Mesenchymal stem cell (in vitro differentiated cells and primary cell): ENCODE results near the gene TMEM129.
A peak's percentile ranks its signal among the peaks of the same experiment; 100 is the strongest.

Source experiments
- DNase-seq: peaks from one replicate; pipeline ENCODE4 v3.0.0-alpha.2; 2013
- H2AFZ ChIP-seq: one replicate; pipeline ENCODE4 v1.6.1; 2013; ENCODE audit warnings: low read depth, mild to moderate bottlenecking, control low read depth, inconsistent platforms, low read length, moderate library complexity
- H2AK5ac ChIP-seq: 2 replicates; pipeline ENCODE4 v1.6.1; 2013; ENCODE audit warnings: low read length, moderate library complexity, mild to moderate bottlenecking, inconsistent platforms; ENCODE audit not compliant: severe bottlenecking
- H2BK120ac ChIP-seq: one replicate; pipeline ENCODE4 v1.6.1; 2013; ENCODE audit warnings: low read depth, mild to moderate bottlenecking, inconsistent platforms, low read length, moderate library complexity
- H2BK12ac ChIP-seq, 2 experiments: one replicate each; pipeline ENCODE4 v1.6.1; 2013; ENCODE audit warnings: inconsistent platforms in 2 of 2, low read length in 2 of 2, mild to moderate bottlenecking in 2 of 2, moderate library complexity in 2 of 2, control low read depth in 1 of 2
- H2BK15ac ChIP-seq: one replicate; pipeline ENCODE4 v1.6.1; 2013; ENCODE audit warnings: mild to moderate bottlenecking, low read depth, inconsistent platforms; ENCODE audit not compliant: poor library complexity, severe bottlenecking
- H2BK5ac ChIP-seq: 2 replicates; pipeline ENCODE4 v1.6.1; 2013; ENCODE audit warnings: low read depth, mild to moderate bottlenecking, low read length, control low read depth, inconsistent platforms; ENCODE audit not compliant: poor library complexity, severe bottlenecking
- H3K14ac ChIP-seq, 2 experiments: one replicate each; pipeline ENCODE4 v1.6.1; 2013; ENCODE audit warnings: inconsistent platforms in 2 of 2, low read length in 2 of 2, control low read depth in 1 of 2, mild to moderate bottlenecking in 1 of 2, moderate library complexity in 1 of 2
- H3K18ac ChIP-seq, 2 experiments: one replicate each; pipeline ENCODE4 v1.6.1; 2013; ENCODE audit warnings: inconsistent platforms in 2 of 2, low read length in 2 of 2, control low read depth in 1 of 2, low read depth in 1 of 2, mild to moderate bottlenecking in 1 of 2
- H3K23ac ChIP-seq, 2 experiments: one replicate each; pipeline ENCODE4 v1.6.1; 2013; ENCODE audit warnings: inconsistent platforms in 2 of 2, low read length in 2 of 2, mild to moderate bottlenecking in 2 of 2, moderate library complexity in 2 of 2, control low read depth in 1 of 2
- H3K27ac ChIP-seq: 2 replicates; pipeline ENCODE4 v1.5.1; 2013; ENCODE audit warnings: mild to moderate bottlenecking, moderate library complexity, low read length, control low read depth, inconsistent platforms; ENCODE audit not compliant: poor library complexity, severe bottlenecking
- H3K27me3 ChIP-seq, 2 experiments: 2 replicates each; pipeline versions ENCODE4 v1.6.1 to v1.7.0; 2013; ENCODE audit warnings: low read length in 2 of 2, mild to moderate bottlenecking in 2 of 2, moderate library complexity in 2 of 2, control low read depth in 1 of 2, inconsistent platforms in 1 of 2; ENCODE audit not compliant: control insufficient read depth in 1 of 2, insufficient read depth in 1 of 2
- H3K36me3 ChIP-seq, 2 experiments: 2 replicates each; pipeline versions ENCODE4 v1.6.1 to v1.7.0; 2013; ENCODE audit warnings: low read length in 2 of 2, control low read depth in 1 of 2, inconsistent platforms in 1 of 2, low read depth in 1 of 2, mild to moderate bottlenecking in 1 of 2; ENCODE audit not compliant: insufficient read depth in 2 of 2, control insufficient read depth in 1 of 2
- H3K4ac ChIP-seq, 2 experiments: one replicate each; pipeline ENCODE4 v1.6.1; 2013; ENCODE audit warnings: inconsistent platforms in 2 of 2, low read length in 2 of 2, mild to moderate bottlenecking in 2 of 2, moderate library complexity in 2 of 2, control low read depth in 1 of 2, low read depth in 1 of 2
- H3K4me1 ChIP-seq: 2 replicates; pipeline ENCODE4 v1.6.1; 2013; ENCODE audit warnings: low read depth, low read length, control low read depth; ENCODE audit not compliant: control insufficient read depth, insufficient read depth
- H3K4me2 ChIP-seq: 2 replicates; pipeline ENCODE4 v1.6.1; 2013; ENCODE audit warnings: low read length, mild to moderate bottlenecking, inconsistent platforms; ENCODE audit not compliant: poor library complexity, severe bottlenecking
- H3K4me3 ChIP-seq, 2 experiments: 2 replicates each; pipeline versions ENCODE4 v1.5.1 to v1.7.0; 2013; ENCODE audit warnings: low read length in 2 of 2, mild to moderate bottlenecking in 2 of 2, control low read depth in 1 of 2, low read depth in 1 of 2; ENCODE audit not compliant: insufficient read depth in 1 of 2
- H3K79me1 ChIP-seq: replicated peaks from 2 replicates; pipeline ENCODE4 v1.6.1; 2013; ENCODE audit warnings: mild to moderate bottlenecking, control low read depth, low read length, inconsistent platforms; ENCODE audit not compliant: poor library complexity, severe bottlenecking
- H3K9ac ChIP-seq: 2 replicates; pipeline ENCODE4 v1.7.0; 2013; ENCODE audit warnings: mild to moderate bottlenecking, low read length, moderate library complexity
- H3K9me3 ChIP-seq: 2 replicates; pipeline ENCODE4 v1.7.0; 2013; ENCODE audit warnings: mild to moderate bottlenecking, low read length; ENCODE audit not compliant: control insufficient read depth
- H4K8ac ChIP-seq: one replicate; pipeline ENCODE4 v1.6.1; 2013; ENCODE audit warnings: inconsistent platforms, mild to moderate bottlenecking, low read length, moderate library complexity
- H4K91ac ChIP-seq: one replicate; pipeline ENCODE4 v1.6.1; 2013; ENCODE audit warnings: mild to moderate bottlenecking, low read length, inconsistent platforms
- WGBS: methylation state at CpG from one replicate; pipeline ENCODE4 v1.1.7; 2013; ENCODE audit warnings: mixed read lengths; 5-methylcytosine and 5-hydroxymethylcytosine counted together

The TMEM129 gene

GRCh38 chr4:1684506-1685234, 36.5 kb downstream of the TMEM129 start:
- peak overlapping the region; percentile 44 for H2BK15ac ChIP-seq
- H3K27me3 ChIP-seq: no peaks in the 10 kb centered on the region
- peak overlapping the region; percentile 14 to 99 for H3K4ac ChIP-seq
- no peak overlapping the region for H3K27ac ChIP-seq
- no peak for DNase-seq
- peak overlapping the region; percentile 43 for H2AFZ ChIP-seq
- peak overlapping the region in 1 of 2 experiments; percentile 13 for H3K14ac ChIP-seq
- H3K18ac ChIP-seq: peak overlapping the region; percentile 85 to 96
- no peak overlapping the region for H3K23ac ChIP-seq
- peaks cover 27% of the 10 kb centered on the region for H3K4me1 ChIP-seq
- peak overlapping the region; percentile 53 for H3K4me2 ChIP-seq
- H3K79me1 ChIP-seq: peaks cover 3% of the 10 kb centered on the region
- H4K91ac ChIP-seq: peak overlapping the region; percentile 97
- peak overlapping the region; percentile 100 for H4K8ac ChIP-seq
- no peaks in the 10 kb centered on the region for H3K9me3 ChIP-seq
- H2BK120ac ChIP-seq: no peak overlapping the region
- peaks cover 0 to 3% of the 10 kb centered on the region in 2 experiments for H3K36me3 ChIP-seq
- peak overlapping the region; percentile 77 for H3K9ac ChIP-seq
- peak overlapping the region; percentile 49 for H2AK5ac ChIP-seq
- 43% methylated on average over 62 of the region's 66 CpGs for WGBS
- H2BK5ac ChIP-seq: no peak overlapping the region
- peak overlapping the region; percentile 73 to 79 for H3K4me3 ChIP-seq
- peak overlapping the region in 1 of 2 experiments; percentile 79 for H2BK12ac ChIP-seq

GRCh38 chr4:1683736-1684505, 37.2 kb downstream of the TMEM129 start, which contains the start of gene FAM53A:
Gene FAM53A (minus strand): TSS chr4:1684313. CDS start chr4:1668741, 15,572 bp downstream.
- Histone ChIP-seq H4K91ac (peak within 1 kb of the TSS; percentile 97), H2AFZ (peak within 1 kb of the TSS; percentile 98), H3K36me3 (no peaks in the 10 kb centered on the region), H3K27ac (peak within 1 kb of the TSS; percentile 82), H2BK120ac (no peak within 1 kb of the TSS), H2BK15ac (peak within 1 kb of the TSS; percentile 63), H2BK5ac (no peak within 1 kb of the TSS), H3K18ac (peak within 1 kb of the TSS; percentile 85 to 96), H3K79me1 (peaks cover 3% of the 10 kb centered on the region), H3K9me3 (no peaks in the 10 kb centered on the region), H2BK12ac (peak within 1 kb of the TSS; percentile 11 to 79), H3K14ac (peak within 1 kb of the TSS; percentile 13 to 38), H3K23ac (peak within 1 kb of the TSS; percentile 7 to 46), H2AK5ac (peak within 1 kb of the TSS; percentile 49), H3K27me3 (no peaks in the 10 kb centered on the region), H3K9ac (peak within 1 kb of the TSS; percentile 89), H4K8ac (peak within 1 kb of the TSS; percentile 100), H3K4me2 (peak within 1 kb of the TSS; percentile 99), H3K4me3 (peak within 1 kb of the TSS; percentile 73 to 79), H3K4ac (peak within 1 kb of the TSS; percentile 60 to 99), H3K4me1 (peaks cover 27% of the 10 kb centered on the region)
- peak; percentile 76 for DNase-seq
- 3% methylated on average over 54 of the region's 118 CpGs for WGBS

GRCh38 chr4:1683261-1683735, 37.8 kb downstream of the TMEM129 start:
- H3K4me3 ChIP-seq: peak overlapping the region; percentile 72 to 73
- H4K91ac ChIP-seq: no peak overlapping the region
- DNase-seq: peak; percentile 84
- H2AFZ ChIP-seq: peak overlapping the region; percentile 98
- peak overlapping the region in 1 of 2 experiments; percentile 11 for H3K4ac ChIP-seq
- peaks cover 3% of the 10 kb centered on the region for H3K79me1 ChIP-seq
- H2BK5ac ChIP-seq: no peak overlapping the region
- peak overlapping the region in 1 of 2 experiments; percentile 7 for H3K23ac ChIP-seq
- H3K9ac ChIP-seq: peak overlapping the region; percentile 89
- no peak overlapping the region for H2AK5ac ChIP-seq
- H3K14ac ChIP-seq: no peak overlapping the region
- WGBS: 26% methylated on average over 11 of the region's 13 CpGs
- H3K9me3 ChIP-seq: no peaks in the 10 kb centered on the region
- H3K27ac ChIP-seq: peak overlapping the region; percentile 82
- H2BK120ac ChIP-seq: no peak overlapping the region
- H3K4me2 ChIP-seq: peak overlapping the region; percentile 99
- no peaks in the 10 kb centered on the region for H3K36me3 ChIP-seq
- H4K8ac ChIP-seq: no peak overlapping the region
- H3K18ac ChIP-seq: peak overlapping the region; percentile 79 to 87
- H3K4me1 ChIP-seq: peaks cover 27% of the 10 kb centered on the region
- H3K27me3 ChIP-seq: no peaks in the 10 kb centered on the region
- no peak overlapping the region for H2BK12ac ChIP-seq
- H2BK15ac ChIP-seq: no peak overlapping the region

- no peak overlapping the region for H3K18ac ChIP-seq
- no peaks in the 10 kb centered on the region for H3K36me3 ChIP-seq
- peak overlapping the region; percentile 20 for H3K4me2 ChIP-seq
- no peak overlapping the region for H2AK5ac ChIP-seq
- H3K9me3 ChIP-seq: no peaks in the 10 kb centered on the region
- DNase-seq: peak; percentile 9
- peak overlapping the region in 1 of 2 experiments; percentile 72 for H3K4me3 ChIP-seq
- H3K14ac ChIP-seq: no peak overlapping the region
- no peak overlapping the region for H2BK5ac ChIP-seq
- no peaks in the 10 kb centered on the region for H3K27me3 ChIP-seq
- H3K4ac ChIP-seq: no peak overlapping the region
- no peak overlapping the region for H2BK120ac ChIP-seq
- H3K4me1 ChIP-seq: peaks cover 27% of the 10 kb centered on the region
- H3K9ac ChIP-seq: peak overlapping the region; percentile 89
- peak overlapping the region; percentile 82 for H3K27ac ChIP-seq
- no peak overlapping the region for H2BK12ac ChIP-seq
- no peak overlapping the region for H2BK15ac ChIP-seq
- peaks cover 3% of the 10 kb centered on the region for H3K79me1 ChIP-seq
- H4K91ac ChIP-seq: no peak overlapping the region
- H4K8ac ChIP-seq: no peak overlapping the region
- 86% methylated on average over 12 of the region's 13 CpGs for WGBS
- H2AFZ ChIP-seq: peak overlapping the region; percentile 46
- no peak overlapping the region for H3K23ac ChIP-seq
These were observed 38.3 kb downstream of the TMEM129 start for GRCh38 chr4:1682860-1683259.
